Stimulated activated naive CD8-positive, alpha-beta T cell treated with anti-CD3 and anti-CD28 coated beads, Interleukin-15, amount 100 ng/mL, for 72 hours (primary cell): ENCODE measurements around the gene GCDH.
"Not testable (repeated sequence)": the region's sequence is repeated elsewhere in the genome, so short reads cannot be mapped to it uniquely, and the experiment has no call there.

Source experiments
- ATAC-seq: fragments of 150-1000 bp; cut with Tn5 transposase; 2 replicates; pipeline ENCODE4 v1.10.0; 2021; ENCODE audit warnings: mild to moderate bottlenecking, moderate library complexity
- DNase-seq, 2 donors: peaks; one replicate each; pipeline ENCODE4 v3.0.0; 2021 to 2022
- H3K27ac Mint-ChIP-seq, 2 donors: one replicate each; pipeline ENCODE4 v1.8.0; 2022; ENCODE audit warnings: mild to moderate bottlenecking in 2 of 2, mixed read lengths in 2 of 2, moderate library complexity in 2 of 2
- H3K27me3 Mint-ChIP-seq: one replicate; pipeline ENCODE4 v1.8.0; 2022; ENCODE audit warnings: mixed read lengths
- H3K4me1 Mint-ChIP-seq: one replicate; pipeline ENCODE4 v1.8.0; 2022; ENCODE audit warnings: mild to moderate bottlenecking, mixed read lengths
- H3K4me3 Mint-ChIP-seq, 2 donors: one replicate each; pipeline ENCODE4 v1.8.0; 2022; ENCODE audit warnings: mild to moderate bottlenecking in 2 of 2, mixed read lengths in 2 of 2, moderate library complexity in 1 of 2
- H3K9me3 Mint-ChIP-seq, 2 donors: one replicate each; pipeline ENCODE4 v1.8.0; 2022; ENCODE audit warnings: mixed read lengths in 2 of 2

Gene GCDH

DNA sequence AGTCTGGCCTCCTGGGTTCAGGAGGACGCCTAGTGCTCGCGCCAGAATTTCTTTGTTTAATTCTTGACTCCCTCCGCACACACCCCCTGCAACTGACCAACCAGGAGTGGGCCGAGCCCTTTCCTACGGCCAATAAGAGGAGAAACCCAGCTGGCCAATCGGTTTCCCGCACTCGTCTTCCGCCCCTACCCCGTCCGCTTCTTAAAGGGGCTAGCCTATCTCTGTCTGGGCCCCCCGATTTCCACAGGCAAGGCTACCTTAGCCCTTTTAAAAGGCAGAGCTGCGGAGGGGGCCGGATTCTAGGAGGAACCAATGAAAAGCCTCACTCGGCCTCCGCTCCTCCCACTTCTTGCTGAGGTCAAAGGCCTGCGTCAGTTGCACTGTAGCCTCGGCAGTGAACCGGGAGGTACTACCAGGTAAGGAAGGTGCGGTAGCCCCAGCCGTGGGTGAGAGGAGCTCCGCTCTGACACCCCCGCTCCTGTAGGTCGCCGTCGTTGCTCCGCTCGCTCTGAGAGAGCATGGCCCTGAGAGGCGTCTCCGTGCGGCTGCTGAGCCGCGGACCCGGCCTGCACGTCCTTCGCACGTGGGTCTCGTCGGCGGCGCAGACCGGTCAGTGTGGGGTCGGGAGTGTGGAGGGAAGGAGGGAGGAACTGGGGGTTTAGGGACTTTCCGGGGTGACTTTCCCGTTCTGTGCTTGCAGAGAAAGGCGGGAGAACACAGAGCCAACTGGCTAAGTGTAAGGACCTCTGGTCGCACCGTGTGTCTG is at the start of gene GCDH:
GCDH (plus strand) TSS at position 374 of the 766 bp plus-strand sequence; CDS start at position 519, 145 bp downstream.
- Mint-ChIP-seq H3K4me1 (peaks cover 48% of the 10 kb centered on the region), H3K27ac (peak within 1 kb of the TSS; percentile 91 to 94), H3K9me3 (no peaks in the 10 kb centered on the region), H3K4me3 (peak within 1 kb of the TSS; percentile 98 to 99), H3K27me3 (no peaks in the 10 kb centered on the region)
- ATAC-seq (peak; percentile 98), DNase-seq (peak; percentile 94 to 98)

GRCh38 chr19:12842511-12842910 is 48.4 kb upstream of the GCDH start:
- no peak overlapping the region for H3K27ac Mint-ChIP-seq
- DNase-seq (no peak), ATAC-seq (no peak)
- H3K9me3 Mint-ChIP-seq: no peaks in the 10 kb centered on the region
- H3K4me3 Mint-ChIP-seq: no peak overlapping the region
- H3K27me3 Mint-ChIP-seq: peaks cover 91% of the 10 kb centered on the region
- peaks cover 37% of the 10 kb centered on the region for H3K4me1 Mint-ChIP-seq

- Mint-ChIP-seq H3K4me1 (peaks cover 41% of the 10 kb centered on the region), H3K27ac (no peak overlapping the region), H3K9me3 (no peaks in the 10 kb centered on the region), H3K27me3 (peaks cover 88% of the 10 kb centered on the region), H3K4me3 (no peak overlapping the region)
- ATAC-seq: no peak
- no peak for DNase-seq
Measured at GRCh38 chr19:12843328-12843727, 47.6 kb upstream of the GCDH start.

GRCh38 chr19:12843999-12844732 is 46.8 kb upstream of the GCDH start:
- H3K4me1 Mint-ChIP-seq: peaks cover 33% of the 10 kb centered on the region
- DNase-seq (no peak), ATAC-seq (no peak)
- no peak overlapping the region for H3K27ac Mint-ChIP-seq
- H3K4me3 Mint-ChIP-seq: no peak overlapping the region
- peaks cover 80% of the 10 kb centered on the region for H3K27me3 Mint-ChIP-seq
- no peaks in the 10 kb centered on the region for H3K9me3 Mint-ChIP-seq

- Mint-ChIP-seq H3K27me3 (peaks cover 64% of the 10 kb centered on the region), H3K4me1 (peaks cover 12% of the 10 kb centered on the region)
- DNase-seq, ATAC-seq, H3K4me3 Mint-ChIP-seq, H3K9me3 Mint-ChIP-seq, H3K27ac Mint-ChIP-seq: not testable (repeated sequence)
Measured at GRCh38 chr19:12846613-12847012, 44.3 kb upstream of the GCDH start.

- ATAC-seq (peak; percentile 97), DNase-seq (peak; percentile 88 to 90)
- Mint-ChIP-seq H3K9me3 (no peaks in the 10 kb centered on the region), H3K4me1 (peaks cover 11% of the 10 kb centered on the region), H3K27me3 (peaks cover 57% of the 10 kb centered on the region), H3K27ac (peak overlapping the region in 1 of 2 donors; percentile 84), H3K4me3 (peak overlapping the region; percentile 77 to 82)
Measured at GRCh38 chr19:12847159-12848139, 43.5 kb upstream of the GCDH start.

DNA sequence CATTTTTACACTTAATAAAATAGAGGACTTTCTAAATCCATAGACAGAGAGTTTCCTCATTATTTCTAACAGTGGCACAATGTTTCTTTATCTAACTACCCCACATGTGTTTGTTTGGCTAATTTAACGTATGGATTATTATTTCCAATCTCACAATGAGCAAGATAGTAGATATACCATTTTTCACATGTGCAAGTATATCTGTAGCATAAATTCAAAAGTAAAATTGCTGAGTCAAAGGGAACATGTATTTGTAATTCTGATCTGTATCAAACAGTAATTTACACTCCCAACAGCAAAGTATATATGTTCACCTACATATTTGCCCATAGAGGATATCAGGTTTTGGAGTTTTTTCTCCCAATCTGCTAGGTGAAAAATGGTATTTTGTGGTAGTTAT is 34.3 kb upstream of the GCDH start:
- Mint-ChIP-seq H3K27ac (no peak overlapping the region), H3K27me3 (peaks cover 1% of the 10 kb centered on the region), H3K4me3 (no peak overlapping the region), H3K9me3 (no peaks in the 10 kb centered on the region), H3K4me1 (no peaks in the 10 kb centered on the region)
- ATAC-seq: no peak
- DNase-seq: no peak

DNA sequence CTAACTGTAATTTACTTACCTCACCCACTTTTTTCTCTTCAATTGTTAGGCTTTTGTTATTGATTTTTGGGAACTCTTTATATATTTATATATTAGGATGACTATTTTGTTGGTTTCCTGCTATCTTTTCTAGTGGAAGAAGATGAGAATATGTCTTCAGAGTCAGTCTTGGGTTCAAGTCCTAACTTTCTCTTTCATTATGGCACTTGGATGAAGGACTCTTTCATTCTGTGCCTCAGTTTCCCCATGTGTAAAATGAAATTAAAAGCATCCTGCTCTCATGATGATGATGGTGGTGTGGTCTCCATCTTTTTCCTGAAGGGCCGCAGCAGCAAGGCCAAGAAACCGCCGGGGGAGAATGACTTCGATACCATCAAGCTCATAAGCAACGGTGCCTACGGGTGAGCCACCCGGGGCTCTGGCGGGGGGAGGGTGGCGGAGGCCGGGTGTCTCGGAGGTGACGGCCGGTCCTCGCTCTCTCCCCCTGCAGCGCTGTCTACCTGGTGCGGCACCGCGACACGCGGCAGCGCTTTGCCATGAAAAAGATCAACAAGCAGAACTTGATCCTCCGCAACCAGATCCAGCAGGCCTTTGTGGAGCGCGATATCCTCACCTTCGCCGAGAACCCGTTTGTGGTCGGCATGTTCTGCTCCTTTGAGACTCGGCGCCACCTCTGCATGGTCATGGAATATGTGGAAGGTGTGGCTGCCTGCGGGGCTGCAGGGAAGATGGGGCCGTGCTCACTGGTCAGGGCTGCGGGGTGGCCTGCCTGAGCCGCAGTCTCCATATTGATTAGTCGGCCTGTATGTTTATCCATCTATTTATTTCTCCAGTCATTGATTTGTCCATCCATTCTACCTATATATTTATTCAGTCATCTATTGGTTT is 32.7 kb upstream of the GCDH start:
- Mint-ChIP-seq H3K27ac (no peak overlapping the region), H3K9me3 (no peaks in the 10 kb centered on the region), H3K4me3 (no peak overlapping the region), H3K4me1 (no peaks in the 10 kb centered on the region), H3K27me3 (no peaks in the 10 kb centered on the region)
- ATAC-seq: no peak
- DNase-seq: no peak

- no peak overlapping the region for H3K4me3 Mint-ChIP-seq
- no peaks in the 10 kb centered on the region for H3K9me3 Mint-ChIP-seq
- H3K27ac Mint-ChIP-seq: no peak overlapping the region
- ATAC-seq (no peak), DNase-seq (no peak)
- H3K4me1 Mint-ChIP-seq: no peaks in the 10 kb centered on the region
- H3K27me3 Mint-ChIP-seq: peaks cover 5% of the 10 kb centered on the region
Measured at GRCh38 chr19:12859546-12859945, 31.4 kb upstream of the GCDH start.

GRCh38 chr19:12864143-12864542 is 26.8 kb upstream of the GCDH start:
- Mint-ChIP-seq H3K4me3 (no peak overlapping the region), H3K27me3 (peaks cover 12% of the 10 kb centered on the region), H3K27ac (no peak overlapping the region), H3K9me3 (no peaks in the 10 kb centered on the region), H3K4me1 (peaks cover 27% of the 10 kb centered on the region)
- DNase-seq: no peak
- no peak for ATAC-seq

GRCh38 chr19:12864721-12865715 is 25.9 kb upstream of the GCDH start:
- peaks cover 12% of the 10 kb centered on the region for H3K27me3 Mint-ChIP-seq
- no peak overlapping the region for H3K4me3 Mint-ChIP-seq
- H3K27ac Mint-ChIP-seq: no peak overlapping the region
- H3K4me1 Mint-ChIP-seq: peaks cover 27% of the 10 kb centered on the region
- no peak for ATAC-seq
- no peaks in the 10 kb centered on the region for H3K9me3 Mint-ChIP-seq
- no peak for DNase-seq

GRCh38 chr19:12865746-12866415 is 25.1 kb upstream of the GCDH start:
- ATAC-seq: no peak
- H3K4me1 Mint-ChIP-seq: peaks cover 27% of the 10 kb centered on the region
- no peak overlapping the region for H3K27ac Mint-ChIP-seq
- peaks cover 12% of the 10 kb centered on the region for H3K27me3 Mint-ChIP-seq
- H3K4me3 Mint-ChIP-seq: peak overlapping the region; percentile 67 to 69
- DNase-seq: no peak
- H3K9me3 Mint-ChIP-seq: no peaks in the 10 kb centered on the region

- DNase-seq (no peak), ATAC-seq (no peak)
- H3K4me1 Mint-ChIP-seq: peaks cover 27% of the 10 kb centered on the region
- H3K27me3 Mint-ChIP-seq: peaks cover 12% of the 10 kb centered on the region
- H3K9me3 Mint-ChIP-seq: no peaks in the 10 kb centered on the region
- H3K4me3 Mint-ChIP-seq: peak overlapping the region; percentile 80 to 90
- peak overlapping the region in 1 of 2 donors; percentile 80 for H3K27ac Mint-ChIP-seq
Measured at GRCh38 chr19:12866416-12867119, 24.4 kb upstream of the GCDH start.
